RWPE2 (cell line): Measurements from ENCODE around the gene TMEM63B.

Experiments used
- ATAC-seq: fragments of 200-7000 bp; cut with Tn5 transposase; 3 replicates; pipeline ENCODE4 v1.9.1; 2021; ENCODE audit warnings: low read depth
- DNase-seq: peaks from one replicate; pipeline ENCODE4 v3.0.0-alpha.2; 2020; ENCODE audit warnings: low spot score
- H3K27ac ChIP-seq: fragments of 450-650 bp; 2 replicates; pipeline ENCODE4 v1.5.1; 2017; ENCODE audit warnings: mild to moderate bottlenecking; ENCODE audit not compliant: poor library complexity, severe bottlenecking
- H3K27me3 ChIP-seq: fragments of 250-450 bp; sonication (Bioruptor Pico); 2 replicates; pipeline ENCODE4 v1.5.1; 2021; ENCODE audit warnings: mild to moderate bottlenecking, moderate library complexity; ENCODE audit not compliant: insufficient read depth, poor library complexity, severe bottlenecking
- H3K36me3 ChIP-seq: fragments of 250-450 bp; sonication (Bioruptor Pico); 2 replicates; pipeline ENCODE4 v1.5.1; 2020; ENCODE audit warnings: low read depth, mild to moderate bottlenecking, moderate library complexity
- H3K4me1 ChIP-seq: fragments of 250-450 bp; sonication (Bioruptor Pico); 2 replicates; pipeline ENCODE4 v1.5.1; 2021; ENCODE audit warnings: mild to moderate bottlenecking, moderate library complexity; ENCODE audit not compliant: insufficient read depth, poor library complexity, severe bottlenecking
- H3K4me3 ChIP-seq: fragments of 250-450 bp; sonication (Bioruptor Pico); 2 replicates; pipeline ENCODE4 v1.5.1; 2021; ENCODE audit warnings: mild to moderate bottlenecking, moderate library complexity; ENCODE audit not compliant: severe bottlenecking
- H3K9me3 ChIP-seq: fragments of 250-450 bp; sonication (Bioruptor Pico); 2 replicates; pipeline ENCODE4 v1.5.1; 2021; ENCODE audit warnings: mild to moderate bottlenecking, moderate library complexity; ENCODE audit not compliant: severe bottlenecking
- CTCF ChIP-seq: fragments of 450-650 bp; IDR thresholded peaks from one replicate; pipeline ENCODE4 v1.5.1; 2017; ENCODE audit warnings: mild to moderate bottlenecking, moderate library complexity; ENCODE audit not compliant: poor library complexity, severe bottlenecking

TMEM63B gene

GRCh38 chr6:44201638-44202303 lies 74.4 kb downstream of the TMEM63B start:
- Histone ChIP-seq H3K27me3 (no peaks in the 10 kb centered on the region), H3K9me3 (no peaks in the 10 kb centered on the region), H3K27ac (peak overlapping the region; percentile 29), H3K4me3 (no peak overlapping the region), H3K36me3 (no peaks in the 10 kb centered on the region), H3K4me1 (peaks cover 20% of the 10 kb centered on the region)
- ATAC-seq = peak; percentile 71
- no peak for TF ChIP-seq CTCF
- no peak for DNase-seq

DNA sequence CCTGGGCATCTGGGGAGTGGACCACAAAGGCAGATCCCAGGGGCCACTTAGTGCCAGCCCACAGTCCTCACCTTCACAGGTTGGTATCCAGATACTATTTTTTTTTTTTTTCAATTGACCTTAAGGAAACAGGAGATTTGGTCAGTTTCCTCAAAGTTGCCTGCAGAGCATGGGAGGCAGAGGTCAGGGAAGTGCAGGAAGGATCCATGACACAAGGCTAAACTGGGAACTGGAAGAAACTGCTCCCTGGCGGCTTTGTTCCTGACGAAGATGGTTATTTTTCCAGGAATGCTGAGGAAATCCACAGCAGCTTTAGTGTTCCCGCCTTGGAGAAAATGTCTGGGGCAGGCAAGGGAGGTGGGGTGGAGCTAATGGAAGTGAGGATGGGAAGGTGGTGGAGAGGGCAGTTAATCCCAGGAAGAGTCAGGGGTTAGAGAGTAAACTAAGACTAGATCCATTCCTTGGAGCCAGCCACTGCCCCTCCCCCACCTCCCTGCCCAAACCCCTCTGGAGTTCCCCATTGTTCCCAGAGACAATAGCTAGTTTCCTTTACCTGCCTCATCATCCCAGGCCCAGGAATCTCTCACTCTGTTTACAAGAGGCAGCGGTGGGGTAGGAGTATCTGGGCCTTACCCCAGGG lies 75.1 kb downstream of the TMEM63B start:
- no peak for ATAC-seq
- no peak for DNase-seq
- Histone ChIP-seq H3K36me3 (no peaks in the 10 kb centered on the region), H3K9me3 (no peaks in the 10 kb centered on the region), H3K4me3 (no peak overlapping the region), H3K4me1 (peaks cover 20% of the 10 kb centered on the region), H3K27me3 (no peaks in the 10 kb centered on the region), H3K27ac (no peak overlapping the region)
- no peak for TF ChIP-seq CTCF

DNA sequence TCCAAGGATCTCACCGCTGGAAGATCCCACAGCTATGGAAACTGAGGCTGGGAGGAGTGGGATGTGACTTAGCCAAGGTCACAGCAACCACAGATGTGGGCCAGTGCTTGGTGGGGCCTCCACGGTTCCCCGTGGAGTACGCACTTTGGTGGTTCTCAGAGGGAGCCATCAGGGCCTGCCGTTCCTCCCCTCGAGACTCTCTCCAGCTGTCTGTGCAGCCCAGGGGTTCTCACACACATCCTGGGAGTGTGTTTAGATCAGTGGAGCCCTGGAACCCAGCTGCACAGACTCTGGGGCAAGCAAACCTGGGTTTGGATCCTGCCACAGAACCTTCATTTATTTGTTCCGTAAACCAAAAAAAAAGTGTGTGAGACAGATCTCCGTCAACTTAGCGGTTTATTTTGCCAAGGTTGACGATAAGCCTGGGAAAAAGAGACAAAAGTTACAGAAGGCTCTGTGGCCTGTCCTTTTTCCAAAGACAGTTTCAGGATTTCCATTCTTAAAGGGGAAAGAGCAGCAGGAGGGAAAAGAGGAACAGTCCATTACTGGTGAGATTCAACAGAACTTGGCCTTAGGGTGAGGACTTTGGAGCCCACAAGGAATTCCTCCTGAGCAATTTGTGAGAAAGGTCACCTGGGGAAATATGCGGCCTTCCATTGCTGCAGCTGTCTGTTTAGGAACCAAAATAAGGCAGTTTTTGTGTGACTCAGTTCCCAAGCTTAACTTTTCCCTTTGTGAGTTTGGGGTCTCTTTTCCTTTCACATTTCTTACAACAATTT lies 75.8 kb downstream of the TMEM63B start:
- Histone ChIP-seq H3K36me3 (no peaks in the 10 kb centered on the region), H3K9me3 (no peaks in the 10 kb centered on the region), H3K4me1 (peaks cover 20% of the 10 kb centered on the region), H3K27me3 (no peaks in the 10 kb centered on the region), H3K4me3 (no peak overlapping the region), H3K27ac (no peak overlapping the region)
- ATAC-seq = no peak
- TF ChIP-seq CTCF = no peak
- DNase-seq = no peak

- H3K27me3 ChIP-seq = no peaks in the 10 kb centered on the region
- no peaks in the 10 kb centered on the region for H3K9me3 ChIP-seq
- DNase-seq (no peak), ATAC-seq (no peak)
- no peak for TF ChIP-seq CTCF
- peaks cover 20% of the 10 kb centered on the region for H3K4me1 ChIP-seq
- H3K36me3 ChIP-seq = no peaks in the 10 kb centered on the region
- no peak overlapping the region for H3K27ac ChIP-seq
- no peak overlapping the region for H3K4me3 ChIP-seq
Observed at GRCh38 chr6:44203955-44204354, 76.6 kb downstream of the TMEM63B start.
